ENCODE results near the gene PPP1R3E.

DNA sequence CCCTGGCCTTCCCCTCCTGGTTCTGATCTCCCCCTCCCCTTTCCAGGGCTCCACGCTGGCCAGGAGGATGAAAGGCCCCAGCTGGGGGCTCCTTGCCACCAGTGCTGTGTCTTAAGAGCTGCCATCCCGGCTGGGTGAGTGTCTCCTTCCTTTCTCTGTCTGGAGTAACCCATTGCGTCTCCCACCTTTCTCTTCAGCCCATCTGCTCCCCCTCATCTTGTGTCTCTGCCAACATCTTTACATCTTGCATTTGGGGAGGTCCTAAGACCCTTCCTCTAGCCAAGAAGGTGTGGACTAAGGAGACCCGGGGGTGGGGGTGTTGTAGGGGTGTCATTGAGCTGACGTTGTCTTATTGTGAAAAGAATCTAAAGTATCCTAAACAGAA lies 4.5 kb upstream of the PPP1R3E start:
- TF ChIP-seq CTCF (conservative IDR thresholded peaks at IDR 0.05 in 1 of 2, IDR thresholded peaks at IDR 0.05 in 1 of 2; ENCODE audit: extremely low read depth in 1 of 2, insufficient read depth in 1 of 2, low read depth in 1 of 2, low read length in 2 of 2) (no peak), EZH2 (IDR thresholded peaks at IDR 0.05; ENCODE audit: borderline replicate concordance, low read length) (no peak)

Measured in mammary epithelial cell (primary cell).